HEK293 (cell line): Measurements from ENCODE around the gene PLPP7.

Source experiments
- IKZF3 ChIP-seq: fragments of 450-650 bp; IDR thresholded peaks from 2 replicates; pipeline ENCODE4 v1.5.0; 2018; ENCODE audit warnings: missing biosample characterization, mild to moderate bottlenecking, missing genetic modification characterization, moderate library complexity
- MZF1 ChIP-seq: fragments of 450-650 bp; formaldehyde crosslinking; IDR thresholded peaks from 2 replicates; pipeline ENCODE4 v1.5.1; 2017; ENCODE audit warnings: missing biosample characterization, missing genetic modification characterization, borderline replicate concordance
- PRDM1 ChIP-seq: fragments of 450-650 bp; formaldehyde crosslinking; IDR thresholded peaks from 2 replicates; pipeline ENCODE4; 2016; ENCODE audit warnings: missing biosample characterization, missing genetic modification characterization
- PRDM10 ChIP-seq: fragments of 450-650 bp; formaldehyde crosslinking; IDR thresholded peaks from 2 replicates; pipeline ENCODE4 v1.5.1; 2016; ENCODE audit warnings: missing biosample characterization, missing genetic modification characterization
- SP3 ChIP-seq: fragments of 450-650 bp; formaldehyde crosslinking; IDR thresholded peaks from 2 replicates; pipeline ENCODE4 v1.5.1; 2016; ENCODE audit warnings: missing biosample characterization, missing genetic modification characterization
- SP7 ChIP-seq: fragments of 450-650 bp; formaldehyde crosslinking; IDR thresholded peaks from 2 replicates; pipeline ENCODE4 v1.5.1; 2016; ENCODE audit warnings: missing biosample characterization, missing genetic modification characterization
- ZBTB17 ChIP-seq: fragments of 450-650 bp; formaldehyde crosslinking; IDR thresholded peaks from 2 replicates; pipeline ENCODE4 v1.5.1; 2016; ENCODE audit warnings: missing biosample characterization, missing genetic modification characterization
- ZEB2 ChIP-seq: fragments of 450-650 bp; formaldehyde crosslinking; IDR thresholded peaks from 2 replicates; pipeline ENCODE4 v1.5.1; 2016; ENCODE audit warnings: missing biosample characterization, missing genetic modification characterization
- ZNF239 ChIP-seq: fragments of 450-650 bp; formaldehyde crosslinking; IDR thresholded peaks from 2 replicates; pipeline ENCODE4 v1.5.1; 2016; ENCODE audit warnings: missing biosample characterization, missing genetic modification characterization
- ZNF350 ChIP-seq: fragments of 450-650 bp; formaldehyde crosslinking; IDR thresholded peaks from 2 replicates; pipeline ENCODE4 v1.5.0; 2017; ENCODE audit warnings: missing biosample characterization, mild to moderate bottlenecking, missing genetic modification characterization
- ZNF366 ChIP-seq: fragments of 450-650 bp; formaldehyde crosslinking; conservative IDR thresholded peaks from 2 replicates; pipeline ENCODE4 v1.5.1; 2016; ENCODE audit warnings: missing biosample characterization, missing genetic modification characterization
- ZNF391 ChIP-seq: fragments of 450-650 bp; formaldehyde crosslinking; IDR thresholded peaks from 2 replicates; pipeline ENCODE4 v1.5.1; 2016; ENCODE audit warnings: low read depth, missing biosample characterization, missing genetic modification characterization, borderline replicate concordance
- ZNF629 ChIP-seq: fragments of 450-650 bp; formaldehyde crosslinking; IDR thresholded peaks from 2 replicates; pipeline ENCODE4 v1.5.1; 2017; ENCODE audit warnings: missing biosample characterization, missing genetic modification characterization
- ZNF692 ChIP-seq: fragments of 450-650 bp; formaldehyde crosslinking; IDR thresholded peaks from 2 replicates; pipeline ENCODE4 v1.5.1; 2016; ENCODE audit warnings: missing biosample characterization, missing genetic modification characterization
- ZNF76 ChIP-seq: fragments of 450-650 bp; formaldehyde crosslinking; IDR thresholded peaks from 2 replicates; pipeline ENCODE4; 2016; ENCODE audit warnings: low read depth, missing biosample characterization, missing genetic modification characterization, borderline replicate concordance
- ZSCAN4 ChIP-seq: fragments of 450-650 bp; formaldehyde crosslinking; IDR thresholded peaks from 2 replicates; pipeline ENCODE4 v1.5.1; 2017; ENCODE audit warnings: missing biosample characterization, missing genetic modification characterization
- TF ChIP-seq, protein P1 (sequence below): fragments of 450-650 bp; formaldehyde crosslinking; IDR thresholded peaks from 2 replicates; pipeline ENCODE4 v1.5.1; 2016; ENCODE audit warnings: missing biosample characterization, missing genetic modification characterization
- TF ChIP-seq, protein P2 (sequence below): fragments of 450-650 bp; formaldehyde crosslinking; IDR thresholded peaks from 2 replicates; pipeline ENCODE4 v1.5.1; 2016; ENCODE audit warnings: missing biosample characterization, missing genetic modification characterization, borderline replicate concordance
- TF ChIP-seq, protein P3 (sequence below): fragments of 450-650 bp; formaldehyde crosslinking; conservative IDR thresholded peaks from 2 replicates; pipeline ENCODE4 v1.5.1; 2016; ENCODE audit warnings: low read depth, missing biosample characterization, missing genetic modification characterization

The PLPP7 gene

DNA sequence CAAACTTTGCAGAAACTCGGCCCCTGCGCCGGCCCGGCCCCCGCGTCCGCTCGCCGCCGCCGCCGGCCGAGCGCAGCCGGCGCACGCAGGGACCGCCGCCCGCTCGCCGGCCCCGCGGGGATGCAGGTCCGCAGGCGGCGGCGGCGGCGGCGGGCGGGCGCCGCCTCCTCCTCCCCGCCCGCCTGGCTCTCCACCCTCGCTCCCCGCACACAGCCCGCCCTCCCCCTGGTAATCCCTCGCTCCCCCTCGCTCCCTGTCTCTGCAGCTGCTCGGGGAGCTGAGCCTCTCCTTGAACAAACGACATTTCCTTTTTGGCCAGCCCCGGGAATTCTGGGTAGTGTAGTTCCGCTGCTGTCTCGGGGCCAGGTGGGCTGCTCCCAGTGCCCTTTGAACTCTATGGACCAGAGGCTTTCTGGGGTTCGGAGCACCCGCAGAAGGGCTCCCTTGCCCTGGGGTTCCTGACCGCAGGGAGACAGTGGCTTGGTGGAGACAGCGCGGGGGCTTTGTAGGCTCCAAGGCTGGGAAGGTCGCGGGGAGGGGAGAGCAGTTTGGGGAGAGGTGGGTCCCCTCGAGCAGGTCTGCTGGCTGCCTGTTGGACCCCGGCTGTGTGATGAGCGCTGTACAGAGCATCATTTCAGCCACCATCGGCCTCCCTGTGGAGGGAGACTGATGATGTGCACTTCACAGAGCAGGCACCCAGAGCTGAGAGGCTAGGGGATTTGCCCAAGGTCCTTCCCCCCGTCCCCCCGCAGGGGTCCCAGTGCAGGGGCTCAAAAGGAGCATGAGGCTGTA lies 11.4 kb upstream of the PLPP7 start (continued):
- peak; percentile 60; the same call in 1 of the 2 replicates for TF ChIP-seq ZNF692 (tag by site-specific recombination)
- TF ChIP-seq ZNF366 = no peak
- TF ChIP-seq, protein P1, sequence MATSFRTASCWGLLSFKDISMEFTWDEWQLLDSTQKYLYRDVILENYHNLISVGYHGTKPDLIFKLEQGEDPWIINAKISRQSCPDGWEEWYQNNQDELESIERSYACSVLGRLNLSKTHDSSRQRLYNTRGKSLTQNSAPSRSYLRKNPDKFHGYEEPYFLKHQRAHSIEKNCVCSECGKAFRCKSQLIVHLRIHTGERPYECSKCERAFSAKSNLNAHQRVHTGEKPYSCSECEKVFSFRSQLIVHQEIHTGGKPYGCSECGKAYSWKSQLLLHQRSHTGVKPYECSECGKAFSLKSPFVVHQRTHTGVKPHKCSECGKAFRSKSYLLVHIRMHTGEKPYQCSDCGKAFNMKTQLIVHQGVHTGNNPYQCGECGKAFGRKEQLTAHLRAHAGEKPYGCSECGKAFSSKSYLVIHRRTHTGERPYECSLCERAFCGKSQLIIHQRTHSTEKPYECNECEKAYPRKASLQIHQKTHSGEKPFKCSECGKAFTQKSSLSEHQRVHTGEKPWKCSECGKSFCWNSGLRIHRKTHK (tag by site-specific recombination) = no peak
- 0 out of 2 replicates have a peak, but pooled peaks have one; percentile 29 for TF ChIP-seq PRDM10 (tag by site-specific recombination)
- no peak for TF ChIP-seq ZNF350 (tag by site-specific recombination)
- peak; percentile 16; the same call in 1 of the 2 replicates for TF ChIP-seq ZNF629 (tag by site-specific recombination)
- TF ChIP-seq, protein P2, sequence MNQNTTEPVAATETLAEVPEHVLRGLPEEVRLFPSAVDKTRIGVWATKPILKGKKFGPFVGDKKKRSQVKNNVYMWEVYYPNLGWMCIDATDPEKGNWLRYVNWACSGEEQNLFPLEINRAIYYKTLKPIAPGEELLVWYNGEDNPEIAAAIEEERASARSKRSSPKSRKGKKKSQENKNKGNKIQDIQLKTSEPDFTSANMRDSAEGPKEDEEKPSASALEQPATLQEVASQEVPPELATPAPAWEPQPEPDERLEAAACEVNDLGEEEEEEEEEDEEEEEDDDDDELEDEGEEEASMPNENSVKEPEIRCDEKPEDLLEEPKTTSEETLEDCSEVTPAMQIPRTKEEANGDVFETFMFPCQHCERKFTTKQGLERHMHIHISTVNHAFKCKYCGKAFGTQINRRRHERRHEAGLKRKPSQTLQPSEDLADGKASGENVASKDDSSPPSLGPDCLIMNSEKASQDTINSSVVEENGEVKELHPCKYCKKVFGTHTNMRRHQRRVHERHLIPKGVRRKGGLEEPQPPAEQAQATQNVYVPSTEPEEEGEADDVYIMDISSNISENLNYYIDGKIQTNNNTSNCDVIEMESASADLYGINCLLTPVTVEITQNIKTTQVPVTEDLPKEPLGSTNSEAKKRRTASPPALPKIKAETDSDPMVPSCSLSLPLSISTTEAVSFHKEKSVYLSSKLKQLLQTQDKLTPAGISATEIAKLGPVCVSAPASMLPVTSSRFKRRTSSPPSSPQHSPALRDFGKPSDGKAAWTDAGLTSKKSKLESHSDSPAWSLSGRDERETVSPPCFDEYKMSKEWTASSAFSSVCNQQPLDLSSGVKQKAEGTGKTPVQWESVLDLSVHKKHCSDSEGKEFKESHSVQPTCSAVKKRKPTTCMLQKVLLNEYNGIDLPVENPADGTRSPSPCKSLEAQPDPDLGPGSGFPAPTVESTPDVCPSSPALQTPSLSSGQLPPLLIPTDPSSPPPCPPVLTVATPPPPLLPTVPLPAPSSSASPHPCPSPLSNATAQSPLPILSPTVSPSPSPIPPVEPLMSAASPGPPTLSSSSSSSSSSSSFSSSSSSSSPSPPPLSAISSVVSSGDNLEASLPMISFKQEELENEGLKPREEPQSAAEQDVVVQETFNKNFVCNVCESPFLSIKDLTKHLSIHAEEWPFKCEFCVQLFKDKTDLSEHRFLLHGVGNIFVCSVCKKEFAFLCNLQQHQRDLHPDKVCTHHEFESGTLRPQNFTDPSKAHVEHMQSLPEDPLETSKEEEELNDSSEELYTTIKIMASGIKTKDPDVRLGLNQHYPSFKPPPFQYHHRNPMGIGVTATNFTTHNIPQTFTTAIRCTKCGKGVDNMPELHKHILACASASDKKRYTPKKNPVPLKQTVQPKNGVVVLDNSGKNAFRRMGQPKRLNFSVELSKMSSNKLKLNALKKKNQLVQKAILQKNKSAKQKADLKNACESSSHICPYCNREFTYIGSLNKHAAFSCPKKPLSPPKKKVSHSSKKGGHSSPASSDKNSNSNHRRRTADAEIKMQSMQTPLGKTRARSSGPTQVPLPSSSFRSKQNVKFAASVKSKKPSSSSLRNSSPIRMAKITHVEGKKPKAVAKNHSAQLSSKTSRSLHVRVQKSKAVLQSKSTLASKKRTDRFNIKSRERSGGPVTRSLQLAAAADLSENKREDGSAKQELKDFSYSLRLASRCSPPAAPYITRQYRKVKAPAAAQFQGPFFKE = no peak
- TF ChIP-seq ZEB2 (tag by site-specific recombination) = 0 out of 2 replicates have a peak, but pooled peaks have one; percentile 18
- TF ChIP-seq IKZF3 (tag by site-specific recombination) = peak; percentile 82
- TF ChIP-seq ZBTB17 (tag by site-specific recombination) = peak; percentile 97
- TF ChIP-seq SP3 (tag by site-specific recombination) = peak; percentile 54
- TF ChIP-seq, protein P3, sequence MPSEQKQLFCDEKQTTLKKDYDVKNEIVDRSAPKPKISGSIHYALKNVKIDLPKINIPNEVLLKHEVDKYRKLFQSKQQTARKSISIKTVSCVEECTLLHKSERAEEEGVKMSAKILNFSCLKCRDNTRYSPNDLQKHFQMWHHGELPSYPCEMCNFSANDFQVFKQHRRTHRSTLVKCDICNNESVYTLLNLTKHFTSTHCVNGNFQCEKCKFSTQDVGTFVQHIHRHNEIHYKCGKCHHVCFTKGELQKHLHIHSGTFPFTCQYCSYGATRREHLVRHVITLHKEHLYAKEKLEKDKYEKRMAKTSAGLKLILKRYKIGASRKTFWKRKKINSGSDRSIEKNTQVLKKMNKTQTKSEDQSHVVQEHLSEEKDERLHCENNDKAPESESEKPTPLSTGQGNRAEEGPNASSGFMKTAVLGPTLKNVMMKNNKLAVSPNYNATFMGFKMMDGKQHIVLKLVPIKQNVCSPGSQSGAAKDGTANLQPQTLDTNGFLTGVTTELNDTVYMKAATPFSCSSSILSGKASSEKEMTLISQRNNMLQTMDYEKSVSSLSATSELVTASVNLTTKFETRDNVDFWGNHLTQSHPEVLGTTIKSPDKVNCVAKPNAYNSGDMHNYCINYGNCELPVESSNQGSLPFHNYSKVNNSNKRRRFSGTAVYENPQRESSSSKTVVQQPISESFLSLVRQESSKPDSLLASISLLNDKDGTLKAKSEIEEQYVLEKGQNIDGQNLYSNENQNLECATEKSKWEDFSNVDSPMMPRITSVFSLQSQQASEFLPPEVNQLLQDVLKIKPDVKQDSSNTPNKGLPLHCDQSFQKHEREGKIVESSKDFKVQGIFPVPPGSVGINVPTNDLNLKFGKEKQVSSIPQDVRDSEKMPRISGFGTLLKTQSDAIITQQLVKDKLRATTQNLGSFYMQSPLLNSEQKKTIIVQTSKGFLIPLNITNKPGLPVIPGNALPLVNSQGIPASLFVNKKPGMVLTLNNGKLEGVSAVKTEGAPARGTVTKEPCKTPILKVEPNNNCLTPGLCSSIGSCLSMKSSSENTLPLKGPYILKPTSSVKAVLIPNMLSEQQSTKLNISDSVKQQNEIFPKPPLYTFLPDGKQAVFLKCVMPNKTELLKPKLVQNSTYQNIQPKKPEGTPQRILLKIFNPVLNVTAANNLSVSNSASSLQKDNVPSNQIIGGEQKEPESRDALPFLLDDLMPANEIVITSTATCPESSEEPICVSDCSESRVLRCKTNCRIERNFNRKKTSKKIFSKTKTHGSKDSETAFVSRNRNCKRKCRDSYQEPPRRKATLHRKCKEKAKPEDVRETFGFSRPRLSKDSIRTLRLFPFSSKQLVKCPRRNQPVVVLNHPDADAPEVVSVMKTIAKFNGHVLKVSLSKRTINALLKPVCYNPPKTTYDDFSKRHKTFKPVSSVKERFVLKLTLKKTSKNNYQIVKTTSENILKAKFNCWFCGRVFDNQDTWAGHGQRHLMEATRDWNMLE = no peak
- TF ChIP-seq ZSCAN4 (tag by site-specific recombination) = no peak
- TF ChIP-seq ZNF76 (tag by site-specific recombination) = peak; percentile 80
- no peak for TF ChIP-seq ZNF239 (tag by site-specific recombination)
- no peak for TF ChIP-seq ZNF391 (tag by site-specific recombination)
- 0 out of 2 replicates have a peak, but pooled peaks have one; percentile 12 for TF ChIP-seq SP7 (tag by site-specific recombination)
- peak; percentile 95 for TF ChIP-seq MZF1 (tag by site-specific recombination)
- TF ChIP-seq PRDM1 (tag by site-specific recombination) = no peak
